B cell (primary cell): ENCODE results near the gene SYCP3.

Experiments used
- EZH2 ChIP-seq: IDR thresholded peaks from 2 replicates; pipeline ENCODE4 v1.6.1; 2012; ENCODE audit warnings: borderline replicate concordance, low read depth, mild to moderate bottlenecking, moderate library complexity, low read length; ENCODE audit not compliant: insufficient read depth, poor library complexity, severe bottlenecking
- TF ChIP-seq, protein P1 (sequence below): fragments of 200-600 bp; IDR thresholded peaks from one replicate; pipeline ENCODE4 v1.8.0; 2022; ENCODE audit warnings: antibody characterized with exemption, mild to moderate bottlenecking

DNA sequence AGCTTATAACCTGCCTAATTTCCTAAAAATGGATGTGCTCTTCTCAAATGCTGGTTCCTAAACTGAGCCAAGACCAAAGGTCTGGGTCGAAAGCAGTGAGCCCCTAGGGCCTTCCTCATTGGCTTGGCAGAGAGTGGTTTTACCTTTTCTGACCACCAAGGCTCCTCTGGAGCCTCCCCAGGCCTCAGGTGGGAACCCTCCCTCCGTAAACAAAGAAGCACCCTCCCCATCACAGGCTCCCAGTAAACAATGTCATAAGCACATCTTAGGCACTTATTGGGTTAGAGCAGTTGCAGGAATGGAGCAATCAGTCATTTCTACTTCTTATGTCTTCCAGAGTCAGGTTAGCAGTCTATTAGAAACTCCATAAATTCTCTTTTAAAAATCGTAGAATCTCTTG is 35.8 kb downstream of the SYCP3 start:
- TF ChIP-seq, protein P1, sequence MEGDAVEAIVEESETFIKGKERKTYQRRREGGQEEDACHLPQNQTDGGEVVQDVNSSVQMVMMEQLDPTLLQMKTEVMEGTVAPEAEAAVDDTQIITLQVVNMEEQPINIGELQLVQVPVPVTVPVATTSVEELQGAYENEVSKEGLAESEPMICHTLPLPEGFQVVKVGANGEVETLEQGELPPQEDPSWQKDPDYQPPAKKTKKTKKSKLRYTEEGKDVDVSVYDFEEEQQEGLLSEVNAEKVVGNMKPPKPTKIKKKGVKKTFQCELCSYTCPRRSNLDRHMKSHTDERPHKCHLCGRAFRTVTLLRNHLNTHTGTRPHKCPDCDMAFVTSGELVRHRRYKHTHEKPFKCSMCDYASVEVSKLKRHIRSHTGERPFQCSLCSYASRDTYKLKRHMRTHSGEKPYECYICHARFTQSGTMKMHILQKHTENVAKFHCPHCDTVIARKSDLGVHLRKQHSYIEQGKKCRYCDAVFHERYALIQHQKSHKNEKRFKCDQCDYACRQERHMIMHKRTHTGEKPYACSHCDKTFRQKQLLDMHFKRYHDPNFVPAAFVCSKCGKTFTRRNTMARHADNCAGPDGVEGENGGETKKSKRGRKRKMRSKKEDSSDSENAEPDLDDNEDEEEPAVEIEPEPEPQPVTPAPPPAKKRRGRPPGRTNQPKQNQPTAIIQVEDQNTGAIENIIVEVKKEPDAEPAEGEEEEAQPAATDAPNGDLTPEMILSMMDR = no peak
- TF ChIP-seq EZH2 = no peak
